Coronary artery (tissue), 2 donors: Measurements from ENCODE around the gene SMIM35.

Source experiments
- DNase-seq: peaks from one replicate; pipeline ENCODE4 v3.0.0-alpha.2; 2017; ENCODE audit warnings: low spot score
- H3K27ac ChIP-seq, 2 donors: fragments of 200-600 bp; sonication (generic); one replicate each; pipeline ENCODE4 v1.5.1; 2016 to 2019
- H3K4me3 ChIP-seq: fragments of 200-600 bp; sonication (generic); 2 replicates; pipeline ENCODE4 v1.5.1; 2016; ENCODE audit warnings: mild to moderate bottlenecking, moderate library complexity
- TF ChIP-seq, protein P1 (sequence below): fragments of 200-600 bp; sonication (generic); IDR thresholded peaks from one replicate; pipeline ENCODE4 v1.5.1; 2019; ENCODE audit warnings: antibody characterized with exemption

Gene SMIM35

DNA sequence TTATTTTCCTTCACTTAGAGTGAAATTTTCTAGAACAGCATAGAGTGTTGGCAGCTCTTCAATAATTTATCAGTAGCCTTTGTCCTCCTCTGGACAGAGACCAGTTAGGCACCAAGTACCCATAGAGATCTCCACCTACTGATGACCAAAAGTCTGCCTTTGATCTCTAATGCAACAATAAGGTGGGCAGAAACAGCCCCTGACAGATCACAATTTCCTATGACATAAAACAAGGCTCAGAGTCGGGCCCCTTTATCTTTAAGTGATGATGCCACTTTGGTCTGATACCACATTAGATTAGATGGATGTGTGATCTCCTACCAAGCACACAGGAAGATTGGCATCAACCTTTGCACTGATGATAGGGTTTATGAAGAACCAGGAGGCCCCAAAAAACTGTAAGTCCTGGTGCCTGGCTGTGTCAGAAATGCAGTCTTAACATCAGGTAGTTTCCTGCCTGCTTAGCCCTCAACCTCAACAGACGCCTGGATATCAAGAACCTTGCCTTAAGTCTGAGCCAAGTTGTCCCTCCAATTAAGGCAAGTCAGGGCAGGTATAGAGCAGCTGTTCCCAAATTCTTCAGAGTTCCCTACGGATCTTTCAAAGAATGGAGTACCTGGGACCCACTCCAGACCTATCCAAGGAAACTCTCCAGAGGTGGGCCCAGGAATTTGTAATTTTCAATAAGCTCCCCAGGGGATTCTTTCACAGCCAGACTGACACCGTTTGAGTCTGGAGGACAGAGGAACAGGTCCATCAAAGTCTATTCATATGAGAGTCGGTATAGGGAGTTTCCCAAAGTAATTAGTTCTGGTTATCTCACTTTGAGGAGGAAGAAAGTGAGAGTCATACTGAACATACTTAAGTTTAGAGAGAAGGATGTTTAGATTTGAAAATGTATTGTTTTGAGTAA, 40.5 kb downstream of the SMIM35 start:
- H3K27ac ChIP-seq = no peak overlapping the region
- no peak for DNase-seq
- H3K4me3 ChIP-seq = no peak overlapping the region
- TF ChIP-seq, protein P1, sequence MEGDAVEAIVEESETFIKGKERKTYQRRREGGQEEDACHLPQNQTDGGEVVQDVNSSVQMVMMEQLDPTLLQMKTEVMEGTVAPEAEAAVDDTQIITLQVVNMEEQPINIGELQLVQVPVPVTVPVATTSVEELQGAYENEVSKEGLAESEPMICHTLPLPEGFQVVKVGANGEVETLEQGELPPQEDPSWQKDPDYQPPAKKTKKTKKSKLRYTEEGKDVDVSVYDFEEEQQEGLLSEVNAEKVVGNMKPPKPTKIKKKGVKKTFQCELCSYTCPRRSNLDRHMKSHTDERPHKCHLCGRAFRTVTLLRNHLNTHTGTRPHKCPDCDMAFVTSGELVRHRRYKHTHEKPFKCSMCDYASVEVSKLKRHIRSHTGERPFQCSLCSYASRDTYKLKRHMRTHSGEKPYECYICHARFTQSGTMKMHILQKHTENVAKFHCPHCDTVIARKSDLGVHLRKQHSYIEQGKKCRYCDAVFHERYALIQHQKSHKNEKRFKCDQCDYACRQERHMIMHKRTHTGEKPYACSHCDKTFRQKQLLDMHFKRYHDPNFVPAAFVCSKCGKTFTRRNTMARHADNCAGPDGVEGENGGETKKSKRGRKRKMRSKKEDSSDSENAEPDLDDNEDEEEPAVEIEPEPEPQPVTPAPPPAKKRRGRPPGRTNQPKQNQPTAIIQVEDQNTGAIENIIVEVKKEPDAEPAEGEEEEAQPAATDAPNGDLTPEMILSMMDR = no peak

DNA sequence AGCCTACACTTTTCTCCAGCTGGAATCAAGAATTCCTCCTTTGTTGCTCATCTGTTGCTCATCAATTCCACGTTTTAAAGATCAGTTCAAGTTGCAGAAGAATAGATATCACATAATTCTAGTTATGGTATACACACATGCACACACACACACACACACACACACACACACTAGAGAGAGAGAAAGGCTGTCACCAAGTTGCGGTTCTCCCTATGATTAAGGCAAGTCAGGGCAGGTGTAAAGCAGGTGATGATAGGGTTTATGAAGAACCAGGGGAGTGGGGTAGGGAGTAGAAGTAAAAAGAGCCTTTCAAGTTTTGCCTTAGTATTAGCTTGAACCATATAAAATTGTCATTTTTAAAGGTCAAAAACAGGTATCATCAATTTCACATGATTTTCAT, 41.6 kb downstream of the SMIM35 start:
- H3K27ac ChIP-seq = no peak overlapping the region

DNA sequence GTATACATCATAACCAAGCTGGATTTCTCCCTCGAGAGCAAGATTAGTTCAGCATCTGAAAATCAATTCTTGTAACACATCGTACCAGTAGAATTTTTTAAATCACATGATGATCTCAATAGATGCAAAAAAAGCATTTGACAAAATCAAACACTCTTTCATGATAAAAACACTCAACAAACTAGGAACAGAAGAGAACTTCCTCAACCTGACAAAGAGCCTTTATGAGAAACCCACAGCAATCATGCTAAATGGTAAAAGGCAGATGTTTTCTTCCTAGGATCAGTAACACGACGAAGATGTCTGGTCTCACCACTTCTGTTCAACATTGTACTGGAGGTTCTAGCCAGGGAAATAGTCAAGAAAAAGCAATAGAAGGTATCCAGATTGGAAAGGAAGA, 44.0 kb downstream of the SMIM35 start:
- no peak for DNase-seq
- no peak overlapping the region for H3K27ac ChIP-seq
- TF ChIP-seq, protein P1 = no peak

More for the DNA sequence above, 41.6 kb downstream of the SMIM35 start:
- no peak overlapping the region for H3K4me3 ChIP-seq
- TF ChIP-seq, protein P1 = no peak
- DNase-seq = no peak

DNA sequence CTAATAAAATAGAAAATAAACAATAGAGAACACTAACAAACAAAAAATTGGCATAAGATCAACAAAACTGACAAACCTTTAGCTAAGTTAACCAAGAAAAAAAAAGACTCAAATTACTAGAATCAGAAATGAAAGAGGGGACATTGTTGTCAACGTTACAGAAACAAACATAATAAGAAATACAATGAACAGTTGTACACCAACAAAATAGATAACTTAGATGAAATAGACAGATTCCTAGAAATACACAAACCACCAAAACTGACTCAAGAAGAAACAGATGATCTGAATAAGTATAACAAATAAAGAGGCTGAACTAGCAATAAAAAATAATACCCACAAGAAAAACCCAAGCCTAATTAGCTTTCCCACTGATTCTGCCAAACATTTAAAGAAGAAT, 44.6 kb downstream of the SMIM35 start:
- Histone ChIP-seq H3K4me3 (no peak overlapping the region), H3K27ac (no peak overlapping the region)
- DNase-seq = no peak
- TF ChIP-seq, protein P1 = no peak

More for the DNA sequence above, 44.0 kb downstream of the SMIM35 start:
- H3K4me3 ChIP-seq = no peak overlapping the region

DNA sequence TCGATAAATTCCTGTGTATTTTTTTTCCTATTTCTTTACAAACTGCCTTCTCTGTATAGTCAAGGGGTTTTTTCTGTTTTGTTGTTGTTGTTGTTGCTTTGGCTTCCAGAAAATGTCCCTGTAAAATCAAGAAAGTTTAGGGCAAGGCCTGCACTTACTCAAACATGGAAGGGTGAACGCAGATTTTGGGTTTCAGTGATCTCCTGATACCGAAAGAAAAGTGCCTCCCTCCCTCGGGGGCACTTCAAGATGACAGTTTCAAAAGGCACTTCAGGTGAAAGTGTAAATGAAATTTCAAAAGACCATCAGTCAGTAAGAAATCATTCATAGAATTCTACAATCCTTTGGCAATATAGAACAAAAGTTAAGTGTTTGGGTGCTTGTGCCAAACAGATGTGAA, 53.3 kb downstream of the SMIM35 start:
- H3K27ac ChIP-seq = no peak overlapping the region
- H3K4me3 ChIP-seq = no peak overlapping the region
- no peak for DNase-seq
- TF ChIP-seq, protein P1 = no peak

DNA sequence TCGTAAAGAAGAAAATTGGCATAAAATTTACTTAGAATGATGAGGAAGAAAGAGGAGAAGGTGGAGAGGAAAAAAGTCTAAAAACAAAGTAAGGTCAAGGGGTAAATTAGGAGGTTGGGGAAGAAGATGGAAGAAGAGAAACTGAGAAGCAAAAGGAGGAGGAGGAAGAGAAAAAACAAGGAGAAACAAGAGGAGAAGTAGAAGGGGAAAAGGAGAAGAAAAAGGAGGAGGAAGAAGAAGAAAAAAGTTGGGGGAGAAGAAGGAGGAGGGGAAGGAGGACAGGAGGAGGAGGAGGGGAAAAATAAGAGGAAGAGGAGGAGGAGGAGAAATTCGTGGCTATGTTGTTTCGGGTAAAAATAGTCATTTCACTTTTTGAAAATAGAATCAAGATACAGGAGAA, 58.1 kb downstream of the SMIM35 start:
- Histone ChIP-seq H3K27ac (no peak overlapping the region), H3K4me3 (no peak overlapping the region)
- TF ChIP-seq, protein P1 = no peak
- DNase-seq = no peak

DNA sequence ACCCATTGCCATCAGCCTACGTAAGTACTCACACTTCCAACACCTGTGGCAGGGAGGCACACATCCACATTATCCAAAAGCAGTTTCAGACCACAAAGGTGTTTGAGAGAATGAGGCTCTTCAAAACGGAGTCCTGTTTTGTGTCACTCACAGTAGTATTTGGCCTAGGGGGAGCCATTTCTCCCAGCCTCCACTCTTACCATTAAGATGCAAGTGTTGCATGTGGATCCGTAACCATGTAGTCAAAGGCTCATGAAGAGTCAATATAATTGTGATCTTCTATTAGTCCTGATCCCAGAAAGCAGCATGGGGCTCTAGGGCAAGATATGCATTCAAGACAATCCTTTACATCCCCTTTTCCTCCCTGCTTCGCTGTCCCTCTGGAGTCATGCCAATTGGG, 59.1 kb downstream of the SMIM35 start:
- Histone ChIP-seq H3K27ac (no peak overlapping the region), H3K4me3 (no peak overlapping the region)
- no peak for DNase-seq
- TF ChIP-seq, protein P1 = no peak
